ENCODE results near the gene TTC28. TPM values are rescaled to one million over a fixed set of nuclear protein-coding genes. Genes with fewer than 3 reads are reported as not detected.

TTC28 gene
- total and polyA plus RNA-seq, 7 experiments from 2014 or later = 0.50 to 8.3 (median 4.2) TPM

- intact Hi-C loops (cut with micrococcal nuclease) = loop anchor here in 1 of 2 donors (5.0 kb wide), 1 partner anchor 804 kb away; no protein-coding TSS in a partner anchor
- no peak for ATAC-seq
- no peak overlapping the region for H3K27ac Mint-ChIP-seq
- peaks cover 0 to 5% (median 0%) of the 10 kb centered on the region in 5 donors for H3K36me3 Mint-ChIP-seq
- POLR2A ChIA-PET = no interaction called here
- no peaks in the 10 kb centered on the region for H3K27me3 Mint-ChIP-seq
- Histone ChIP-seq H3K27me3 (ENCODE audit: control insufficient read depth in 2 of 2, insufficient read depth in 2 of 2, low read length in 2 of 2) (no peaks in the 10 kb centered on the region), H3K4me1 (ENCODE audit: control insufficient read depth in 2 of 2, insufficient read depth in 2 of 2, low read length in 2 of 2) (no peaks in the 10 kb centered on the region), H3K4me3 (ENCODE audit: low read length) (no peak overlapping the region), H3K27ac (ENCODE audit: low read depth, low read length) (no peak overlapping the region), H3K36me3 (ENCODE audit: control insufficient read depth in 2 of 3, insufficient read depth in 3 of 3, low read length in 3 of 3) (no peaks in the 10 kb centered on the region), H3K9me3 (ENCODE audit: control insufficient read depth in 2 of 3, low read length in 3 of 3) (no peaks in the 10 kb centered on the region)
- peak in 1 of 9 donors; percentile 4 for DNase-seq
- H3K4me3 Mint-ChIP-seq = no peak overlapping the region
- CTCF ChIA-PET = no interaction called here
- H3K4me1 Mint-ChIP-seq = peaks cover 0 to 7% (median 0%) of the 10 kb centered on the region in 7 donors
- H3K9me3 Mint-ChIP-seq = peaks cover 0 to 2% (median 0%) of the 10 kb centered on the region in 11 donors
Observed at GRCh38 chr22:28023774-28024173, 655.9 kb downstream of the TTC28 start.

GRCh38 chr22:28023036-28023435 is 656.6 kb downstream of the TTC28 start:
- Histone ChIP-seq H3K4me1 (ENCODE audit: control insufficient read depth in 2 of 2, insufficient read depth in 2 of 2, low read length in 2 of 2) (no peaks in the 10 kb centered on the region), H3K9me3 (ENCODE audit: control insufficient read depth in 2 of 3, low read length in 3 of 3) (no peaks in the 10 kb centered on the region), H3K36me3 (ENCODE audit: control insufficient read depth in 2 of 3, insufficient read depth in 3 of 3, low read length in 3 of 3) (no peaks in the 10 kb centered on the region), H3K27me3 (ENCODE audit: control insufficient read depth in 2 of 2, insufficient read depth in 2 of 2, low read length in 2 of 2) (no peaks in the 10 kb centered on the region), H3K27ac (ENCODE audit: low read depth, low read length) (no peak overlapping the region), H3K4me3 (ENCODE audit: low read length) (no peak overlapping the region)
- H3K27me3 Mint-ChIP-seq = no peaks in the 10 kb centered on the region
- H3K36me3 Mint-ChIP-seq = no peaks in the 10 kb centered on the region
- peaks cover 0 to 7% (median 0%) of the 10 kb centered on the region in 7 donors for H3K4me1 Mint-ChIP-seq
- H3K4me3 Mint-ChIP-seq = no peak overlapping the region
- intact Hi-C loops (cut with micrococcal nuclease) = loop anchor here in 1 of 2 donors (5.0 kb wide), 1 partner anchor 804 kb away; no protein-coding TSS in a partner anchor
- POLR2A ChIA-PET = no interaction called here
- H3K27ac Mint-ChIP-seq = no peak overlapping the region
- ATAC-seq (no peak), DNase-seq (peak in 1 of 9 donors; percentile 16)
- CTCF ChIA-PET = interaction anchor here (0.7 kb wide), 1 partner anchor 27 kb away, joined by 3 read pairs; no protein-coding TSS in a partner anchor
- peaks cover 0 to 2% (median 0%) of the 10 kb centered on the region in 11 donors for H3K9me3 Mint-ChIP-seq

GRCh38 chr22:28021998-28022660 is 657.5 kb downstream of the TTC28 start:
- ATAC-seq (no peak), DNase-seq (peak in 1 of 9 donors; percentile 17)
- Mint-ChIP-seq H3K27ac (peak overlapping the region in 2 of 9 donors; percentile 9 to 80), H3K4me3 (no peak overlapping the region), H3K27me3 (no peaks in the 10 kb centered on the region), H3K9me3 (peaks cover 0 to 2% (median 0%) of the 10 kb centered on the region in 11 donors), H3K4me1 (peaks cover 0 to 8% (median 0%) of the 10 kb centered on the region in 7 donors), H3K36me3 (no peaks in the 10 kb centered on the region)
- intact Hi-C loops (cut with micrococcal nuclease) = loop anchor here in 1 of 2 donors (2.0 to 5.0 kb wide), 2 partner anchors 805 to 1019 kb away; no protein-coding TSS in a partner anchor
- no peaks in the 10 kb centered on the region for H3K36me3 ChIP-seq (ENCODE audit: control insufficient read depth in 2 of 3, insufficient read depth in 3 of 3, low read length in 3 of 3)
- no peaks in the 10 kb centered on the region for H3K27me3 ChIP-seq (ENCODE audit: control insufficient read depth in 2 of 2, insufficient read depth in 2 of 2, low read length in 2 of 2)
- H3K4me3 ChIP-seq (ENCODE audit: low read length) = no peak overlapping the region
- H3K9me3 ChIP-seq (ENCODE audit: control insufficient read depth in 2 of 3, low read length in 3 of 3) = no peaks in the 10 kb centered on the region
- CTCF ChIA-PET = interaction anchor here (0.7 kb wide), 1 partner anchor 28 kb away, joined by 3 read pairs; no protein-coding TSS in a partner anchor
- no peaks in the 10 kb centered on the region for H3K4me1 ChIP-seq (ENCODE audit: control insufficient read depth in 2 of 2, insufficient read depth in 2 of 2, low read length in 2 of 2)
- POLR2A ChIA-PET = no interaction called here
- no peak overlapping the region for H3K27ac ChIP-seq (ENCODE audit: low read depth, low read length)

- no peaks in the 10 kb centered on the region for H3K36me3 Mint-ChIP-seq
- DNase-seq (peak in 1 of 9 donors; percentile 10), ATAC-seq (no peak)
- Histone ChIP-seq H3K27ac (ENCODE audit: low read depth, low read length) (no peak overlapping the region), H3K4me1 (ENCODE audit: control insufficient read depth in 2 of 2, insufficient read depth in 2 of 2, low read length in 2 of 2) (no peaks in the 10 kb centered on the region), H3K9me3 (ENCODE audit: control insufficient read depth in 2 of 3, low read length in 3 of 3) (no peaks in the 10 kb centered on the region), H3K36me3 (ENCODE audit: control insufficient read depth in 2 of 3, insufficient read depth in 3 of 3, low read length in 3 of 3) (no peaks in the 10 kb centered on the region), H3K27me3 (ENCODE audit: control insufficient read depth in 2 of 2, insufficient read depth in 2 of 2, low read length in 2 of 2) (no peaks in the 10 kb centered on the region), H3K4me3 (ENCODE audit: low read length) (no peak overlapping the region)
- intact Hi-C loops (cut with micrococcal nuclease) = loop anchor here in 1 of 2 donors (2.0 to 5.0 kb wide), 2 partner anchors 806 to 1019 kb away; no protein-coding TSS in a partner anchor
- POLR2A ChIA-PET = no interaction called here
- H3K27ac Mint-ChIP-seq = no peak overlapping the region
- H3K4me1 Mint-ChIP-seq = peaks cover 0 to 8% (median 0%) of the 10 kb centered on the region in 7 donors
- CTCF ChIA-PET = interaction anchor here (0.6 to 3.5 kb wide), 7 partner anchors 23 to 1730 kb away, joined by 3 to 27 read pairs (median 3); no protein-coding TSS in a partner anchor
- H3K9me3 Mint-ChIP-seq = peaks cover 0 to 2% (median 0%) of the 10 kb centered on the region in 11 donors
- H3K27me3 Mint-ChIP-seq = no peaks in the 10 kb centered on the region
- H3K4me3 Mint-ChIP-seq = no peak overlapping the region
Observed at GRCh38 chr22:28021116-28021997, 658.3 kb downstream of the TTC28 start.

- Histone ChIP-seq H3K27ac (ENCODE audit: low read depth, low read length) (no peak overlapping the region), H3K4me3 (ENCODE audit: low read length) (no peak overlapping the region), H3K36me3 (ENCODE audit: control insufficient read depth in 2 of 3, insufficient read depth in 3 of 3, low read length in 3 of 3) (no peaks in the 10 kb centered on the region), H3K4me1 (ENCODE audit: control insufficient read depth in 2 of 2, insufficient read depth in 2 of 2, low read length in 2 of 2) (no peaks in the 10 kb centered on the region), H3K9me3 (ENCODE audit: control insufficient read depth in 2 of 3, low read length in 3 of 3) (no peaks in the 10 kb centered on the region), H3K27me3 (ENCODE audit: control insufficient read depth in 2 of 2, insufficient read depth in 2 of 2, low read length in 2 of 2) (no peaks in the 10 kb centered on the region)
- H3K27ac Mint-ChIP-seq = no peak overlapping the region
- H3K4me3 Mint-ChIP-seq = no peak overlapping the region
- no peaks in the 10 kb centered on the region for H3K36me3 Mint-ChIP-seq
- ChIA-PET POLR2A (interaction anchor here (0.7 kb wide), 1 partner anchor 219 kb away, joined by 3 read pairs; the partner anchor contains the start of gene MN1), CTCF (interaction anchor here (0.6 to 3.5 kb wide), 13 partner anchors 19 to 580 kb away, joined by 3 to 27 read pairs (median 3); no protein-coding TSS in a partner anchor)
- peaks cover 0 to 8% (median 0%) of the 10 kb centered on the region in 7 donors for H3K4me1 Mint-ChIP-seq
- H3K27me3 Mint-ChIP-seq = no peaks in the 10 kb centered on the region
- intact Hi-C loops (cut with micrococcal nuclease) = loop anchor here (1.0 to 5.0 kb wide), 4 partner anchors 422 to 1021 kb away; no protein-coding TSS in a partner anchor
- peaks cover 0 to 2% (median 0%) of the 10 kb centered on the region in 11 donors for H3K9me3 Mint-ChIP-seq
- ATAC-seq (peak; percentile 81), DNase-seq (peak; percentile 27 to 69 (median 61))
Observed at GRCh38 chr22:28019881-28020861, 659.5 kb downstream of the TTC28 start.
